ENCODE measurements around the gene SRBD1.

SRBD1 gene

GRCh38 chr2:45636008-45636407 lies 24.9 kb upstream of the SRBD1 start:
- in situ Hi-C loops (cut with MboI; ENCODE audit: low sequenced_read_pairs): no loop called here

GRCh38 chr2:45634223-45634622 lies 23.2 kb upstream of the SRBD1 start:
- in situ Hi-C loops (cut with MboI; ENCODE audit: low sequenced_read_pairs): no loop called here

GRCh38 chr2:45631955-45632354 lies 20.9 kb upstream of the SRBD1 start:
- in situ Hi-C loops (cut with MboI; ENCODE audit: low sequenced_read_pairs): no loop called here

- in situ Hi-C loops (cut with MboI; ENCODE audit: low sequenced_read_pairs): no loop called here
Observed at GRCh38 chr2:45631319-45631718, 20.3 kb upstream of the SRBD1 start.

- in situ Hi-C loops (cut with MboI; ENCODE audit: low sequenced_read_pairs): no loop called here
Observed at GRCh38 chr2:45629971-45630370, 18.9 kb upstream of the SRBD1 start.

- in situ Hi-C loops (cut with MboI; ENCODE audit: low sequenced_read_pairs): no loop called here
Observed at GRCh38 chr2:45627911-45628310, 16.8 kb upstream of the SRBD1 start.

- in situ Hi-C loops (cut with MboI; ENCODE audit: low sequenced_read_pairs): no loop called here
Observed at GRCh38 chr2:45626387-45627221, 15.5 kb upstream of the SRBD1 start.

GRCh38 chr2:45625824-45626223 lies 14.8 kb upstream of the SRBD1 start:
- in situ Hi-C loops (cut with MboI; ENCODE audit: low sequenced_read_pairs): no loop called here

- in situ Hi-C loops (cut with MboI; ENCODE audit: low sequenced_read_pairs): no loop called here
Observed at GRCh38 chr2:45623098-45623497, 12.0 kb upstream of the SRBD1 start.

GRCh38 chr2:45622336-45623075 lies 11.4 kb upstream of the SRBD1 start:
- in situ Hi-C loops (cut with MboI; ENCODE audit: low sequenced_read_pairs): no loop called here

- in situ Hi-C loops (cut with MboI; ENCODE audit: low sequenced_read_pairs): no loop called here
Observed at GRCh38 chr2:45617496-45617895, 6.4 kb upstream of the SRBD1 start.

GRCh38 chr2:45616658-45617411 lies 5.8 kb upstream of the SRBD1 start:
- in situ Hi-C loops (cut with MboI; ENCODE audit: low sequenced_read_pairs): no loop called here

- in situ Hi-C loops (cut with MboI; ENCODE audit: low sequenced_read_pairs): no loop called here
Observed at GRCh38 chr2:45614871-45615415, 3.9 kb upstream of the SRBD1 start.

- in situ Hi-C loops (cut with MboI; ENCODE audit: low sequenced_read_pairs): no loop called here
Observed at GRCh38 chr2:45614330-45614729, 3.3 kb upstream of the SRBD1 start.

GRCh38 chr2:45612731-45613130 lies 1.7 kb upstream of the SRBD1 start:
- in situ Hi-C loops (cut with MboI; ENCODE audit: low sequenced_read_pairs): no loop called here

GRCh38 chr2:45612285-45612684 lies 1.2 kb upstream of the SRBD1 start:
- in situ Hi-C loops (cut with MboI; ENCODE audit: low sequenced_read_pairs): no loop called here

GRCh38 chr2:45610281-45611019 lies 617 bp downstream of the SRBD1 start:
- in situ Hi-C loops (cut with MboI; ENCODE audit: low sequenced_read_pairs): no loop called here

GRCh38 chr2:45607701-45608100 lies 3.4 kb downstream of the SRBD1 start:
- in situ Hi-C loops (cut with MboI; ENCODE audit: low sequenced_read_pairs): no loop called here

- in situ Hi-C loops (cut with MboI; ENCODE audit: low sequenced_read_pairs): no loop called here
Observed at GRCh38 chr2:45606796-45607195, 4.3 kb downstream of the SRBD1 start.

GRCh38 chr2:45605116-45605515 lies 6.0 kb downstream of the SRBD1 start:
- in situ Hi-C loops (cut with MboI; ENCODE audit: low sequenced_read_pairs): no loop called here

GRCh38 chr2:45602624-45603023 lies 8.4 kb downstream of the SRBD1 start:
- in situ Hi-C loops (cut with MboI; ENCODE audit: low sequenced_read_pairs): no loop called here
